UCSD-AML1 (cell line): ENCODE measurements around the gene IRS4.

ENCODE experiments used
- DNase-seq: peaks from one replicate; lab custom pipeline; 2025; ENCODE audit not compliant: unreplicated experiment; lab: John Stamatoyannopoulos, UW

IRS4 gene

DNA sequence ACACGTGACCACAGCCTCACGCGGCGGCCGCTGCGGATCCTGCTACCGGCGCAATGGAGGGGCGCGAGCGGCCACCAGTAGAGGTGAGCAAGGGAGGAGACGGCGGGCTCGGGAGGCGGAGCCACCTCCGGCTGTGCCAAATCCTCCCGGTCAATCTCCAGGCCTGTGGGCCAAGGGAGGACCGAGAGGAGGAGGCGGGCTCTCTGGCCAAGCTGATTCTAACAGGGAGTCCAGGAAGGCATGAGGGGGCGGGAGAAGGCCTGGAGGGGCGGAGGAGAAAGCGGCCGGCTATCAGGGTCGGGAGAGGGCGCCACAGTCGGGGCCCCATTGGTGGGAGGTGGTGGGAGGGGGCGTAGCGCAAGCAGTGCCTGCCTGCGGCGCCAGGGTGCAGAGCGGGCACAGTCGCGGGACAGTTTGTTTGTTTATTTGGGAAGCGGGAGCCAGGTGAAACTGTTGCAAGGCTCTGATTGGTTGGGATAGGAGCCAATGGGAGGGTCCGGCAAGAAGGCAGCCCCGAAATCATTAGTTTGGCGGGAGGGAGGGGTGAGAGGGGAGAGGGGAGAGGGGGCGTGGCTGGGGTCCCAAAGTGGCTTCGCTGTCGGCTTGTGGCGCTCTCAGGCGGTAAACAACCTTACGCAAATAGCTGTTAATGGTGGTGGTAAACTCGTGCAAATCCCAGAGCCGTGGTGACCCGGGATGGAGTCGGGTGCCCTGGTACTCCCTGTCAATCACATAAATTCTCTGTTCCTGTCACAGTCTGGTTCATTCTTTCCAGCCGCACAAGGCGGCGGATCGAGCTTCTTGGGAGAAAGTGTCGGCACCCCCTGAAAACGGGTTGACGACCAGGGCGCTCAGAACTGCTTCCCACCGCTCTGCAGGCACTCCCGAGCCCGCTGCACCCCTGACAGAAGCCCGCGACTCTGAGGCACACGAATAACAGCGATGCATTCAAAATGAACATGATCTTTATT lies at the start of gene IRS4:
IRS4 (minus strand) TSS at position 55 of the 971 bp plus-strand sequence.
- no peak for DNase-seq

DNA sequence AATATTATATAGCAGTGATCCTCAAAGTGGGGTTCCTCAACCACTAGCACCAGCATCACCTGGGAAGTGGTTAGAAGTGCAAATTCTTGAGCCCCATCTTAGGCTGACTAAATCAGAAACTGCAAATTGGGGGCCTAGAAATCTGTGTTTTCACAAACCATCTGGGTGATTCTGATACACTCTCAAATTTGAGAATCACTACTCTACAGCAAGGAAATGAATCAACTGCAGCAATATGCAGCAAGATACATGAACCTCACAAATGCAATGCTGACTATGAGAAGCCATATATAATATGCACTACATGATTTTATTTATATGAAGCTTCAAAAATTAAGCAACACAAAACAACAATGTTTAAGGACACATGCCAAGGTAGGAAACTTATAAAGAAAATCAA lies 36.2 kb upstream of the IRS4 start:
- DNase-seq: no peak

DNA sequence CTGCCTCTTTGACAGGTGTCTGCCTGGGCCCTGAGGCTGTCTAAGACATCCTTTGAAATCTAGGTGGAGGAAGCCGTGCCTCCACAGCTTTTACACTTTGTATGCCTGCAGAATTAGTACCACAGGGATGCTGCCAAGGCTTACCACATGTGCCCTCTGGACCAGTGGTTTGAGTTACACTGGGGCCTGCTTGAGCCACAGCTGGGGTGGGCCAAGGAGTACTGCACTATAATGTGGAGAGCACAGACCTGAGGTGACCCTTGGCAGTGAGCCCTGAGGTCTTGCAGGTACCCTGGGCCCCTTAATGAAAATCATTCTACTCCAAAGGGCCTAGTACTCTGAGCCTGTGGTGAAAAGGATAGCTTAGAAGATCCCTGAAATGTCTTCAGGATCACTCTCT lies 27.2 kb upstream of the IRS4 start:
- DNase-seq: no peak

DNA sequence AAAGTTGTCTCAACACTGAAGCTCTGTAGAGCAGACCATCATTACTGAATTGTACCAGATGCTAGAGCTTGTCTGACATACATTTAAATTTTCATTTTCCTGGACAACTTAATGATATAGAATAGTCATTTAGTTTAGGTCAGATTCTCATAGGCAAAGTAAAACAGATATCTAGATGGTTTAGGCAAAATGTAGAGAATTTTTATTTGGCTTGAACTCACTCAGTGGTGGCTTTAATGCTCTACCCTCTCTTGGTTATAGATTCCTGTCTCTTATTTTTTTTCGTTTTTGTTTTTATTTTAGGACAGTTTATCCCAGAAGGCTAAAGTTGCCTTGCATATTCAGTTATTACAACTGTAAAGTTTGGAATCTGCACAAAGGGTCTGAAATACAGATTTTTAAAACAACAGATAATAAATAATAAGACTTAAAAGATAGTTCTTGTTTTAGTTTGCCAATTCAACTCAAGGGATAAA lies 4.0 kb upstream of the IRS4 start:
- DNase-seq: no peak

DNA sequence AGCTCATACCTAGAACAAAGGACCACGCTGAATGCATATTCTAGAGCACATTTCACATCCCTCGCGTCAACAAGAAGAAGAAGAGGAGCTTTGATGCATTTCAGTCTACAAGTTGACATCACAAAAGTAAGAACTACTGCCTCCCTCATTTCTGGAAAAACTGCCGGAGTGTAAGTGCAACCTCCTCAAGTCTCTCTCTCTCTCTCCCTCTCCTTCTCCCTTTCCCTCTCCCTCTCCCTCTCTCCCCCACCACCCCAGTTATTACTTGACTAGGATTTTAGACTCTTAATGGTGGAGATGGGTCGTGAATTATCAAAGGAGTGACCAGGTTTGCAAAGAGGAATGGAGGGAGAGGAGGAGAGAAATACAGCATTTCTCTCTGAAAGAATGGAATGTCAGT lies 1.4 kb upstream of the IRS4 start:
- no peak for DNase-seq

DNA sequence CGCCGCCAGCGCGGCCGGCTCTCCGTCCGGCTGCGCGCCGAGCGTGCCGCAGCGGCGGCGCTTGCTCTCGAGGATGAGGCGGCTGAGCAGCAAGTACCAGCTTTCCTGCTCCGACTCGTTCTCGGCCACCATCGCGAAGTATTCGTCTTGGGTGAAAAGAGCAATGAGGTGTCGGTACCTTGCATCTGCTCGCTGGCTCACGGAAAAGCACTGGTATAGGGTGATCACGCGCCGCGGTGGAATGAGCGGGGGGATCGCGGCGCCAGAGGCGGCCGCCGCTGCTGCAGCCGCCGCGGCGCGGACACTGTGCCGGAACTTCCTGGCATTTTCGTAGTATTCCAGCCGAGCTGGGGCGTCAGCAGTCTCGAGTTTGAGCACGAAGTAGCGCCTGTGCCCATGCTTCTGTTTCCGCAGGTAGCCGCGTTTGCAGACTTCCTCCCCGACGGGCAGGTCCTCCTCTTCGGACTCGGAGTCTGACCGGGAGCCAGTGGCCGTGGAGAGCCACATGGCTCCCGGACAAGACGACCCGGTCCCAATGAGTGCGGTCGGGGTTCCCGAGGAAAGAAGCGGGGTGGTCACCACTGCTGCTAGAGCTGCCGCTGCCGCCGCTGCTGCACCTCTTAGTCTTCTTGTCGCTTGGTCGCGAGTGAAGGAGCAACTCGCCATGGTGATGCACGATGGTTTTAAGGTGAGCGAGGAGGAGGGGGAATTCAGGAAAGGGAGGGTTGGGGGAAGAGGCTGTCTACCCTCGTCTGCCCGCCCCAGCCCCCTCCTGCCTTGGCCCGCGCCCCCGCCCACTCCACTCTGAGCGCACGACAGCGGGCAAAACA lies 469 bp downstream of the IRS4 start:
- DNase-seq: no peak

DNA sequence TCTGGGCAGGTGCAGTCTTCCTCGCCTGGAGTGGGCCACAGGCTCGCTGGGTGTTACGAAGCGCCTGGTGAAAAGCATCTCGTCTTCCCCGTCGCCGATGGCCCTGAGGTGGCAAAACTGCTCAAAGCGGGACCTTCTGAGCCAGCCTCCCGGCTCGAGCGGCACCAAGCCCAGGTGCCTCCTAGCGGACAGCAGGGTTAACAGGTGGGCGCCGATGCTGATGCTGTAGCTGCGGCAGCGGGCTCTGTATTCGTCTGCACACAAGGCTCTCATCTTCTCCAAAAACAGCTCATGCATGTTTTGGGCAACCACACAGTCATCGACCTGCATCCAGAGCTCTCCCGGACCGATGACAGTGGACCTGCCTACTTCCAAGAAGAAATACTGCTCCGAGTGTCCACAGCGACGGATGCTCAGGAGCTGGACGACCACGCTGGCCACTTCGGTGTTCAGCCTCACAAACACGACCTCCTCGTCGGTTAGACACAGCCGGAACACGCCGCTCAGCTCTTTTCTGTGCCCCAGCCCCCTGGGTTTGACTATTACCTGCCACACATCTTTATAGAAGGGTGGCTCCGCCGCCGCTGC lies 1.2 kb downstream of the IRS4 start:
- DNase-seq: no peak

DNA sequence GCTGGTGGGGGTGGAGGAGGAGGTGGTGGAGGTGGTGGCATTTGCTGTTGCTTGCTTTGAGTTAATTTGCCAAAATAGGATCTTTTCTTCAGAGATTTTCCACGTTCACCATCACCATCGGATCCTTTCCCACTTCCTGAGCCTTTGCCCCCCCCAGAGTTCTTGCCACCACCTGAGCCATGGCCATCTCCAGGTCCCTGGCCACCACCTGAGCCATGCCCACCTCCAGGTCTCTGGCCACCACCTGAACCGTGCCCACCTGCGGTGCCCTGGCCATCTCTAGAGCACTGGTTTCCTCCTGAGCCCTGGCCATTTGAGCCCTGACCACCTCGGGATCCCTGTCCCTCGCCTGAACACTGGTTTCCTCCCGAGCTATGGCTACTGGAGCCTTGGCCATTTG lies 1.9 kb downstream of the IRS4 start:
- no peak for DNase-seq

DNA sequence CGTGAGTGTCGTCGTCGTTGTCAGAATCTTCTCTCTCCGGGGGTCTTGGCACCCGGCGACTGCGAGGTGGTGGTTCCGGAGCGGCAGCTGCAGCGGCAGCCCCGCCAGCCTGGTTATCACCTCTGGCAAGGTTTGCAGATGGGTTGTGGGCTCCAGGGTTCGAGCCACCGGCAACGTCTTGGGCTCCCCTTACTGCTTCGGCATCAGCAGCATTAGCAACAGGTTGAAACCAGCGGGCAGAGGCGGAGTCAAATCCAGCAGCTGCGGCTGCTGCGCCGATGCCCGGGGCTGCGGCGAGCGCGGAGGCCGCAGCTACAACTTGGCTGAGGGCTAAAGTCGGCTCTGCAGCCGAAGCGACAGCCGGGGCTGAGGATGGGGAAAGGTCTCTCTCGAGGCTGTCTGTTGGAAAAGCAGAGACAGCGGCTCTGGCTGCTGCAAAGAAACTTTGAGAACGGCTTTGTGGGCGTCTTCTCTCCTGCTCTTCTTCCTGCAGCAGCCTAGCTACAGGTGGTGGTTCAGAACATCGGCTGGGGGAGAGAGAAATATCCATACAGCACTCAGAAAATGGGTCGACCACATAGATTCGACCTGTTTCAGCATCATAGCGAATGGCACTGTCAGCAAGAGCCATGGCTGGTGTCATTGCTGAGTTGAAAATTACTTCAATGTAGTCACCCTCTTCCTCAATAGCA lies 3.6 kb downstream of the IRS4 start:
- no peak for DNase-seq

DNA sequence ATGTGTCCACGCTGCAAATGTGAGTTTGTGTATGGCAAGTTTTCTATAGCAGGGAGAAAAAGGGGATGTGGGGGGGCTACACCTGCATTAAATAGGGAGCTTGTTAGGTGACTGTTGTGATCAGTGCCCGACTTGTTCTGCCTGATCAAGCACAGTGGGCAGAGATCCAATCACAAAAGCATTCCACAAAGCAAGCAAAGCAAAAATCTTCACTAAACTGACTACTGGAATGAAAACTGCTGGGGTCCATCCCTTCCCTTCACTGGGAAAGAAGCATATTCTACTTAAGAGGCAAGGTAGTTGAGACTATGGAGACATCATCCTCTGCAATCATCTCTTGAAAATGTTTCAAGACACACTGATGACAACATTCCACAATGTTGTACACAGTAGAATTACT lies 5.2 kb downstream of the IRS4 start:
- no peak for DNase-seq

DNA sequence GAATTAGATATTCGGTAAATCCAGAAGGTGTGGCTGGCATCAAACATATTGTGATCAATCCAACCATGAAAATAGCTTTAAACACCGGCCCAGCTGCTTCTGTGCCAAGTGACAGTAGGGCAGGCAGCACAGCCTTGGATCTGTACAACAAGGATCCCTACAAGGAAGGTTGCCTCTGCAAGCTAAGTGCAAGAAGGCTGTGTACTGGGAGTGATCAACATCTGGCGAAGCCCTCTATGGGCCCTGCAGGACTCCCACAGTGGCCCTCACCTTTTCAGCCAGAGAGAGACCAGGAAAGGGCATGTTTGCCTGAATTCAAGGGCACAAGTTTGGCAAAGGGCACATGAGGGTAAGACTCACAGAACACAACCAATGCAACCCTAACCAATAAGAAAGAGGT lies 9.6 kb downstream of the IRS4 start:
- no peak for DNase-seq

DNA sequence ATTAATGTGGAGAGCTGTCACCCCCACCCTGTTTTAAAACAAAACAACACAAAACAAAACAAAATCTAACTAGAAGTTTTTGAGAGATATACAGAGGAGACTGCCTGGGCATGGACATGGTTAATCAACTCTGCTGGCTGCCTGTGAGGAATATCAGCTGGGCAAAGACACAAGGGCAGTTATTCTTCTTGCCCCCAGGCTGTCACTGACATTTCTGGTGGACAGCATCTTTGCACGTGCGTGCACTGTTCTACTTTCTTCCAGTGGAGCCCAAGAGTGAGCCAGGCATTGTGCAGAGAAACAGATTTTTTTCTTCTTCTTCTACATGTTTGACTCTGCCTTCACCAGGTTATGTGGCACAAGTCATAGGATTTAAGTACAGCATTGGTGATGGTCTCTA lies 13.8 kb downstream of the IRS4 start:
- DNase-seq: no peak

DNA sequence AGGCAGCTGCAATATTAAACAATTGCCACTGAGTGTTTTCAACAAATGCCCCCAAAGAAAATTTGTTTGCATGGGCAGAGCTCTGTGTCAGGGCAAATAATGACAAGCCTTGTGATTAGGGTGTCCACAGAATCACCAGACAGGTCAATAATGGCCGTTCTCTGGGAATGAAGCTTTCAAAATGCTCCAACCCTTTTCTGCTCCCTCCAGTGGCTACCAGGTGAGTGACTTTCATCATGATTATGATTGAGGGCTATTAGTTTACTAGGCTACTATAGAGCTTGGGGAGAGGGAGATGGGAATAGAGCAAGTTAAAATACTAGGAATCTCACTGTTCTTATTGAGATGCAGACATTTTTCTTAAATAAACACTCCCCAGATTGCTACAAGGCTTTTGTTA lies 23.5 kb downstream of the IRS4 start:
- DNase-seq: no peak

DNA sequence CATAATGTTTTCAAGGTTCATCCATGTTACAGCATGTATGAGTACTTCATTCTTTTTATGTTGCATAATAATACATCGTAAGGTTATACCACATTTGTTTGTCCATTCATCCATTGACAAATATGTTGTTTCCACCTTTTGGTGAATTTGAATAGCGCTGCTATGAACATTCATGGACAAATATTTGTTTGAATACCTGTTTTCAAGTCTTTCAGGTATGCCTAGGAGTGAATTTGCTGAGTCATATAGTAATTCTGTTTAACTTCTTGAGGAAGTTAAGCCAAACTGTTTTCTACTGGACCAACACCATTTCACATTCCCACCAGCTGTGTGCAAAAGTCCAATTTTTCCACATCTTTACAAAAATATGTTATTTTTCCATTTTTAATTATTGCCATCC lies 31.5 kb downstream of the IRS4 start:
- DNase-seq: no peak

DNA sequence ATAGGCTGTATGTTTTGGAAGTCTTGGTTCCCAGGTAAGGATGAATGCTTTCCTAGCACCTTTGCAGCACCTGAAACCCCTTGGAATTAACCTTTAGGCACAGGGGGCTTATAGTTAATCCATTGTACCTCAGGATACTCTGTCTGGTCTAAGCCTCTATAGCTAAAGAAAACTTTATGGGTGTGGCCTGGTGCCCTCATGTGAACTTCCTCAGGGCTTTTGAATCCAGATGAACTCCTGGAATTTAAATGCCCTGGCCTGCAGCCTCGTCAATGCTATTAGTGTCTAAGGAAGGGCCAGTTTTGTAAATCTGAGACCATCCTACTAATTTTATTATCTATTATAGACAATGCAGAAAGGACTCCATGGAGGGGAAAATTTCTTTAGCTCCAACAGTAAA lies 33.8 kb downstream of the IRS4 start:
- no peak for DNase-seq

DNA sequence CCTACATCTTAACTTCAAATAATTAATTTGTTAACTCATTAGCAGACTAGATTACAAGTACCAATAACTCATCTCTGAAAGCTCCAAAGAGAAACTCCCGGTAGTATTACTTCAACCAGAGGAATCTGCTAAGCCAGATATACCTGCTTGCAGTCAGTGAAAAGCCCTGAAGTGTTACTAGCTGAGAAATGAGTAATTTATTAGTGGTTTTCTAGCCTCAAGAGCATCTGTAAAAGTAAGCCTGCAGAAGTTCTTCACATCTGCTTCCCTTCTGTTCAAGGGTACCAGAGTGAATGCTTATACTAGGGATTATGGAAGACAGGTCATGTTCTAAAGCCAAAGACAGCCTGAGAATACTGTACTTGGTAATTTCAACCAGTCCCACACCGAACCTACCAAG lies 34.7 kb downstream of the IRS4 start:
- no peak for DNase-seq

DNA sequence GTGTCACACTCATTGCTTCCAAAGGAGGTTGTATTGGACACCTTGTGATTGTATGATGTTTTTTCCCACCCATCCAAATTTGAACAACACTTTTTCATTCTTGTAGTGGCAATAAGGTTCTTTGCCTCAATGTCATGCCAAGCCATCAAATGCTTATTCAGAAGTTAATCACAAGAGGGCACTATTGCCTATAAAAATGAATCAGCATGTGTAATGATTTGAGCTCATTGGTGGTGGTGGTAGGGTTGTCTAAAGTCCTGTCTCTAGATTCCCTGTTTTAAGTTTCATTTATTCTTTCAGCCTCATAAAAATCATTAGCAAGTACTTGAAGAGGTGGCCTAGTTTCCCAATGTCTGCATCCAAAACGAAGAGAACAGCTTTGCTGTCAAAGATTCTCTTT lies 37.0 kb downstream of the IRS4 start:
- no peak for DNase-seq

DNA sequence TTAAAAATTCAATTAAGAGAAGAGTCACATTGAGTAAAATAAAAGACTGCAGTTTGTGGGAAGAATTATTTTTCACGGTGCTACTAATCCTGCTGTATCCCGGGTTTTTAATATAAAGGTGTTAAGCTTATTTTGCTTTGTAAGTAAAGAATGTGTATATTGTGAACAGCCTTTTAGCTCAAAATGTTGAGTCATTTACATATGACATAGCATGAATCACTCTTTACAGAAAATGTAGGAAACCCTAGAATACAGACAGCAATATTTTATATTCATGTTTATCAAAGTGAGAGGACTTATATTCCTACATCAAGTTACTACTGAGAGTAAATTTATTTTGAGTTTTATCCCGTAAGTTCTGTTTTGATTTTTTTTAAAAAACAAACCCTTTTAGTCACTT lies 39.7 kb downstream of the IRS4 start:
- no peak for DNase-seq
